Measurements from ENCODE around the gene GLI1.

The GLI1 gene

GRCh38 chr12:57518920-57519795 lies 59.6 kb downstream of the GLI1 start:
- DNase-seq (ENCODE audit: low read depth in 2 of 2), result no peak

- no peak for DNase-seq (ENCODE audit: low read depth in 2 of 2)
These were observed 60.1 kb downstream of the GLI1 start for GRCh38 chr12:57519796-57520052.

GRCh38 chr12:57520053-57520818 lies 60.7 kb downstream of the GLI1 start, which contains the start of gene DDIT3:
Gene DDIT3 (minus strand): TSS chr12:57520514. CDS start chr12:57517406, 3,108 bp downstream.
- DNase-seq (ENCODE audit: low read depth in 2 of 2), result peak; percentile 98 to 100

- no peak for DNase-seq (ENCODE audit: low read depth in 2 of 2)
These were observed 62.0 kb downstream of the GLI1 start for GRCh38 chr12:57521525-57522010.
